ENCODE measurements around the gene LYRM2.

The LYRM2 gene

DNA sequence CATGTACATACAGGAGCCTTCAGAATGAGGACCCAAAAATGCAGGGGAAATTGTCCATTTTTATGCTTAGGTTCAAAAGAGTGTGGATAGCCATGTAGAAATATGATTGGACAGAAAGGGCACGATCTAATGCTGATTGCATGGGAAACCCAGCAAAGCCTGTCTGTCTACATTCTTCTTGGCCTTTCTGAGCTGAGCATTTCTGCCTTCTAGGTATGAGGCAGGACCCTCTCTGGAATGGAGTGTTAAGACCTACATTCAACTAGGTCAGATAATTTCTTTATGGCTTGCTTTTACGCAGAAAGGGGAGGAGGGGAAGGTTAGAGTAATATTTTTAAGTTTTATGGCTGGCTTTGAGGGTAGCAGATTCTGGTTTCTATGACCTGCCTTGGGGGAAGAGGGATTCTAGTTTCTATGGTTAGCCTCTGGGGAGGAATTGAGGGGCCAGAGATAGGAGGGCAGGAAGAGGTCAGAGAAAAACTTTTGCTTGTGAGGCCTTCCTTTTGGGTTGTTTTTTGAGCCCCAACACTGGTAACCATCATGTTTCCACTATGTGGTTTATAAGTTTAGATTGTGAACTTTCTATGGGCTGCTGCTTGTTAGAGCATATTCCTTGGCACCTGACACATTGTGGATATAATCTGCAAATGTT, 63.5 kb downstream of the LYRM2 start:
- H3K27ac ChIP-seq (ENCODE audit: low read length): no peak overlapping the region
- no peaks in the 10 kb centered on the region for H3K4me1 ChIP-seq (ENCODE audit: low read length)
- H3K9ac ChIP-seq (ENCODE audit: low read length): no peak overlapping the region
- no peaks in the 10 kb centered on the region for H3K79me2 ChIP-seq (ENCODE audit: low read length)
- TF ChIP-seq, protein P1, sequence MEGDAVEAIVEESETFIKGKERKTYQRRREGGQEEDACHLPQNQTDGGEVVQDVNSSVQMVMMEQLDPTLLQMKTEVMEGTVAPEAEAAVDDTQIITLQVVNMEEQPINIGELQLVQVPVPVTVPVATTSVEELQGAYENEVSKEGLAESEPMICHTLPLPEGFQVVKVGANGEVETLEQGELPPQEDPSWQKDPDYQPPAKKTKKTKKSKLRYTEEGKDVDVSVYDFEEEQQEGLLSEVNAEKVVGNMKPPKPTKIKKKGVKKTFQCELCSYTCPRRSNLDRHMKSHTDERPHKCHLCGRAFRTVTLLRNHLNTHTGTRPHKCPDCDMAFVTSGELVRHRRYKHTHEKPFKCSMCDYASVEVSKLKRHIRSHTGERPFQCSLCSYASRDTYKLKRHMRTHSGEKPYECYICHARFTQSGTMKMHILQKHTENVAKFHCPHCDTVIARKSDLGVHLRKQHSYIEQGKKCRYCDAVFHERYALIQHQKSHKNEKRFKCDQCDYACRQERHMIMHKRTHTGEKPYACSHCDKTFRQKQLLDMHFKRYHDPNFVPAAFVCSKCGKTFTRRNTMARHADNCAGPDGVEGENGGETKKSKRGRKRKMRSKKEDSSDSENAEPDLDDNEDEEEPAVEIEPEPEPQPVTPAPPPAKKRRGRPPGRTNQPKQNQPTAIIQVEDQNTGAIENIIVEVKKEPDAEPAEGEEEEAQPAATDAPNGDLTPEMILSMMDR (IDR thresholded peaks at IDR 0.05; ENCODE audit: low read depth, low read length): no peak
- no peak for TF ChIP-seq EZH2phosphoT487 (IDR thresholded peaks at IDR 0.05; ENCODE audit: low read depth)
- no peaks in the 10 kb centered on the region for H3K9me3 ChIP-seq (ENCODE audit: insufficient read depth, low read length)
- no peaks in the 10 kb centered on the region for H3K36me3 ChIP-seq (replicated peaks; ENCODE audit: low read depth, low read length)
- H3K27me3 ChIP-seq (ENCODE audit: low read depth, low read length): no peaks in the 10 kb centered on the region
- H4K20me1 ChIP-seq (ENCODE audit: insufficient read depth, low read length): no peaks in the 10 kb centered on the region
- no peak overlapping the region for H3K4me3 ChIP-seq (ENCODE audit: low read length)
- H2AFZ ChIP-seq (ENCODE audit: low read depth, low read length): no peak overlapping the region
- no peak overlapping the region for H3K4me2 ChIP-seq (ENCODE audit: low read length)

DNA sequence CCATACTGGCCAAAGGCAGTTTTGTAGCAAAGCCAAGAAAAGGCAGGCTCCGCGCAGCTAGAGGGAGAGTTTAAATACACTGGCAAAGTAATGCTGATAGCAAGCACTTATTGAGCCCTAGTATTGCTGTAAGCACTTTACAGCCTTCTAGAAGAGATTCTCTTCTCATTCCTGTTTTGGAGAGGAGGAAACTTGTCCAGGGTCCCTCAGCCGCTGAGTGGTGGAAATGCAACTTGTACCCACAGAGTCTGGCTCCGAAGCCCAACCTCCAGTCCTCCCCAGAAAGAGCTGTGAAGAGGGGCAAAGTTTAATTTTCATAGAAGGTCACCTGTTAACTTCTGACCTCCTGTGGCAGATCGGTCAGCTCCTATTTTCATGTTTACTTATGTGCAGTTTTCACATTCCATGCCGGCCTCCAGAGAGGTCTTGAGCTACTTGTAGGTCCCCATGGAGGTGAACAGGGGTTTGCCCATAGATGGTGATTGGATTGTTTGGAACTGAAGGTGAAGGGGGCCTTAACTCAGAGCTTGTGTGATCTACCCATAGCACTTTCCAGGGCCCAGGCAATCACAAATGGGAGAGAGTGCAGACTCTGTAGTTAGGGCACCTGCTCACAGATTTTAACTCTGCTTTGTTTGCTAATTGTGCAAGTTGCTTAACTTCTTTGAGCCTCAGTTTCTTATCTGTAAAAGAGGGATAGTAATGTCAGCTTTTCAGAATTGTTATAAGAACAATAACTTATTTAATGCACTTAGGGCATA, 70.7 kb downstream of the LYRM2 start:
- Histone ChIP-seq H3K79me2 (ENCODE audit: low read length) (no peaks in the 10 kb centered on the region), H3K4me3 (ENCODE audit: low read length) (no peak overlapping the region), H3K36me3 (replicated peaks; ENCODE audit: low read depth, low read length) (no peaks in the 10 kb centered on the region), H2AFZ (ENCODE audit: low read depth, low read length) (no peak overlapping the region), H3K9ac (ENCODE audit: low read length) (no peak overlapping the region), H3K27ac (ENCODE audit: low read length) (no peak overlapping the region), H3K4me2 (ENCODE audit: low read length) (no peak overlapping the region), H4K20me1 (ENCODE audit: insufficient read depth, low read length) (no peaks in the 10 kb centered on the region), H3K4me1 (ENCODE audit: low read length) (no peaks in the 10 kb centered on the region), H3K9me3 (ENCODE audit: insufficient read depth, low read length) (no peaks in the 10 kb centered on the region), H3K27me3 (ENCODE audit: low read depth, low read length) (0 out of 2 replicates have a peak, but pooled peaks cover 4% of the 10 kb centered on the region)
- no peak for TF ChIP-seq EZH2phosphoT487 (IDR thresholded peaks at IDR 0.05; ENCODE audit: low read depth)
- TF ChIP-seq, protein P1 (IDR thresholded peaks at IDR 0.05; ENCODE audit: low read depth, low read length): no peak

DNA sequence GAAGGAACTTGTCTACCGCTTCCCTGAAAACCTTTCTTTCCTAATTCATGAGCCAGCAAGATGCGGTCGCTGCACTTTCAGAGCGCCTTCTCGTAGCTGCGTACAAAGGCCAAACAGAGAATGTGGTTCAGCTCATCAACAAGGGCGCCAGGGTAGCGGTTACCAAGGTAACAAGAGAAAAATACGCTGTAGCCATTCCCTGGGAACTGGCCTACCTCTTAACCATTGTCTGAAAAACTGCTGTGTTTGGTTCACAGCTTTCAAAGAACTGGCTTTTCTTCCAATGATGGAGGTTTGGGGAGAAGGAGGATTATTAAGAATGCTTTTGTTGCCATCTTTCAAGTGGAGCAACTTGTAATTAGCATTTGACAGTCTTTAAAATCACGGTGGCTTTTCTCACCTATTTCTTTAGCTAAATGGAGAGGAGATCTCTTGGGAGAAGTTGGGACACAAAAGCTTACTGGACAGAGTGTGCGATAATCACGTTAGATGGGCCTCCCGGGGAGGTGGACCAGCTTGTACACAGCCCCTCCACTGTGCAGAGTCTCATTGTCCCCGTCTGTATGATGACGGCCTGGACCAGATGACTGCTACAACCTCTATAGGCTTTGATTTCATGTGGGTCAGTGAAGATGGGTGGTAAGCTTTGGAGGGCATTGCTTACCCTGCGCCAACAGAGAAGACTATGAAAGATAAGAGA, 71.5 kb downstream of the LYRM2 start:
- Histone ChIP-seq H3K4me3 (ENCODE audit: low read length) (no peak overlapping the region), H4K20me1 (ENCODE audit: insufficient read depth, low read length) (no peaks in the 10 kb centered on the region), H3K9ac (ENCODE audit: low read length) (no peak overlapping the region), H3K36me3 (replicated peaks; ENCODE audit: low read depth, low read length) (no peaks in the 10 kb centered on the region), H3K27me3 (ENCODE audit: low read depth, low read length) (0 out of 2 replicates have a peak, but pooled peaks cover 4% of the 10 kb centered on the region), H3K4me1 (ENCODE audit: low read length) (no peaks in the 10 kb centered on the region), H3K9me3 (ENCODE audit: insufficient read depth, low read length) (no peaks in the 10 kb centered on the region), H3K4me2 (ENCODE audit: low read length) (no peak overlapping the region), H3K79me2 (ENCODE audit: low read length) (no peaks in the 10 kb centered on the region), H2AFZ (ENCODE audit: low read depth, low read length) (no peak overlapping the region), H3K27ac (ENCODE audit: low read length) (no peak overlapping the region)
- no peak for TF ChIP-seq EZH2phosphoT487 (IDR thresholded peaks at IDR 0.05; ENCODE audit: low read depth)
- TF ChIP-seq, protein P1 (IDR thresholded peaks at IDR 0.05; ENCODE audit: low read depth, low read length): no peak
